ENCODE data around the gene CDR2.
"Not testable (repeated sequence)": the region's sequence is repeated elsewhere in the genome, so short reads cannot be mapped to it uniquely, and the experiment has no call there.

Gene CDR2

DNA sequence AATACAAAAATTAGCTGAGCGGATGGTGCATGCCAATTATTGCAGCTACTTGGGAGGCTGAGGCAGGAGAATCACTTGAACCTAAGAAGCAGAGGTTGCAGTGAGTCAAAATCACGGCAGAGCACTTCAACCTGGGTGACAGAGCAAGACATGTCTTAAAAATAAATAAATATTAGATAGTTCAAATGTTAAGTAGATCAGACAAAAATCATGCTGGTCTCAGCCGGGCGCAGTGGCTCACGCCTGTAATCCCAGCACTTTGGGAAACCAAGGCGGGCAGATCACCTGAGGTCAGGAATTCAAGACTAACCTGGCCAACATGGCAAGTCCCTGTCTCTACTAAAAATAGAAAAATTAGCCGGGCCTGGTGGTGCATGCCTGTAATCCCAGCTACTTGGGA, 73.0 kb downstream of the CDR2 start:
- not testable (repeated sequence) for DNase-seq

DNA sequence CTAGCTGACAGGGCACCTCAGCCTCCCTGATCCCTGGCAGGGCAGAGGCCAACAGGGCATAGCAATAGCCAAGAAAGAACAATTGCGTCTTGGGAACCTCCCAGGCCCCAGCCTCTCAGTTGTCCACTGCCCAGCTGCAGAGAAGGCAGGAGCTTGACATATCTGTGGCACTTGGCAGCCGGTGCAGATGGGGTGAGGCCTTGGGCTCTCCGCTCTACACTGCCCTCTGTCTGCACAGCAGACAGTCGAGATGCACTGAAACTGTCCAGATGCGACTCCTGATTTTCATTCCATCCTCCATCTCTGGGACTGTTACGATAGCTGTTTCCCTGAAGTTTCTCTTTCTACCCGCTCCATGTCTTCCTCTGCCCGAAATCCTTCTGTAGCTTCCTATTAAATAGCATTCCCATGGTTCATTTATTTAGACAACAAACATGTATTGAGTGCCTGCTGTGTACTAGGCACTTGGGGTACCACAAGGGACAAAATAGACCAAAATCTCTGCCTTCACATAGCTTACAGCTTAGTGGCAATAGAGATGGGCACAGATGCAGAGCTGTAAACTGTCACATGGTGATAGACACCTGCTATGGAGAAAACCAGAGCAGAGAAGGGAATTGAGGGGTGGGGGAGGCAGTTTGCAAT, 73.9 kb downstream of the CDR2 start:
- DNase-seq, result peak; percentile 36

DNA sequence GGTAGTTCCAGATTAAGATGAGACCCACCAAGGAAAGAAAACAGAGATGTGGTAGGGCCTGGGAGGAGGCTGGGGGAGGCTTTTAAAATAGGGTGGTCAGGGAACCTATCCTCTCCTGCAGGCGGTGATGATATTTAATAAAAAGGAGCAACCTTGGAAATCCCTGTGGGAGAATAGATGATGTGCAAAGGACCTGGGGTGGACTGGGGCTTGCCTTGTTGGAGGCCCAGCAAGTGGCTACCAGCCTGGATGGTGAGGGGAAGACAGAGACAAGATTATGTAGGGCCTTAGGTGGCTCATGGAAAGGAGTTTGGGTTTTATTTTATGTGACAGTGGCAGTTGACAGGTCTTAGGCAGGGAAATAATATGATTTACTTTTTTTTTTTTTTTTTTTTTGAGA, 75.4 kb downstream of the CDR2 start:
- DNase-seq, result no peak

DNA sequence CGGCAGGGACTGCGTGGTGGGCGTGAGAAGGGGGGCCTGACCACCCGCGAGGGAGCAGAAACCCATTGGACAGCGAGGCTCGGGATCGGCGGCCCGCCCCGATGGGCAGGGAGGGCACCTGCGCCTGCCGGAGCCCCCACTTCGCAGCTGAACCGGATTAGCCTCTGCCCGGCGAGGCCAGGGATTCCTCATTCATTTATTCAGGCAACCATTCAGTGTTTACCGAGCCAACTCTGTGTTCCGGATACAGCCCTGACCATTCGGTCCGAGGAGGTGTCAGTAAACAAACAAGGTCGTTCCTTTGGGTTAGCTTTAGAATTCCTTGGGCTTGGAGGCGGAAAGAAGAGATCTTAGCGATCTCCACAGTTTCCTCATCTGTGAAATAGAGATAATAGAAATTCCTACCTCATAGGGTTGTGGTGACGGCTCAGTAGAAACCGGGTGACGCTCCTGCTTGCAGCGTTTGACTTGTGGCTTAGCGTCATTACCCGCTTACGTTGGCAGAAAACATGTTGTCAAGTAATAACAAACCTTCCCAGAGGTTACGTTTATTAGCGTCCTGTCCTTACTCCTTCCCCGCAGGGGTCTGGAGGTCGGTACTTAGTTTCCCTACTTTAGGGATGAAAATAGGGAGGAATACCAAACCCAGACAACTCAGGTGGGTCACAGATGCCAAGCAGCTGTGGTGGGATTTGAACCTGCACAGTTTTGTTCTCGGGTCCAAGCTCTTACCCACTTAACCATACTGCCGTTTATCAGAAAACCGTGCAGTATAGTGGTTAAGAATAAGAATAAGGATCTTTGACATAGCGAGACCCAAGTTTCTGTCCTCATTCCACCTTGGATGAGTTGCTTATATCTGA, 76.3 kb downstream of the CDR2 start:
- DNase-seq, result peak; percentile 93

DNA sequence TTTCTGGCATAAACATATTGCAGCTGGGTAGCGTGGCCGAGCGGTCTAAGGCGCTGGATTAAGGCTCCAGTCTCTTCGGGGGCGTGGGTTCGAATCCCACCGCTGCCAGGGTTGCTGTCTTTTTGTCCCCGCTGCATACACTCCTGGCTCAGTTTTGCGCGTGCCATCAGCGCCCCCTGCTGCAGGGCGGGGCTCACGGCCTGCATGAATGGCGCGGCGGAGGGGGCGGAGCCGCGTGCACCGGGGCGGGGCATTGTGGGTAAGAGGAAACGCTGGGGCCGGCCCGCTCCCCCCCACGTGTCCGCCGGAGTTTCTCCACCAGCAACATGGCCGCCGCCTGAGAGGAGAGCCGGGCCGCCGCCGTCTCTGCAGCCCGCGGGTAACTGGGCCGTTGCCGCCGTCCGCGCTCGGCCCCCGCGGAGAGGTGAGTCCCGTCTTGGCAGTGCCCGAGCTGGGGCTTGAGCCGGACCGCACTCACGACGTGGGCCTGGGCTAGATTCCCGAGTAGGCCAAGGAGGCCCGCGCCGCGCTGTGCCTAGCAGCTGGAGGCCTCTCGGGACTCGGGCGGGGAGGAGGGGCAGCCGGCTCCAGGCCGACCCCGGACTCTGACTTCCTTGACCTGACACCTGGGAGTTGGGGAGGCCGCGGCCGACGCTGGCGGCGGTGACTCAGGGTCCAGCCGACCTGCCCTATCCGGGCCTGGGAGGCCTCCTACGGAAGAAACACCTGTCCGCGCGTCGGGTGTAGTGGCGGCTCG, 77.1 kb downstream of the CDR2 start, which contains the start of gene POLR3E:
TSS of gene POLR3E (plus strand) at position 296 of the 757 bp plus-strand sequence. CDS start 5,560 bp downstream, outside the sequence.
- DNase-seq, result peak; percentile 97

DNA sequence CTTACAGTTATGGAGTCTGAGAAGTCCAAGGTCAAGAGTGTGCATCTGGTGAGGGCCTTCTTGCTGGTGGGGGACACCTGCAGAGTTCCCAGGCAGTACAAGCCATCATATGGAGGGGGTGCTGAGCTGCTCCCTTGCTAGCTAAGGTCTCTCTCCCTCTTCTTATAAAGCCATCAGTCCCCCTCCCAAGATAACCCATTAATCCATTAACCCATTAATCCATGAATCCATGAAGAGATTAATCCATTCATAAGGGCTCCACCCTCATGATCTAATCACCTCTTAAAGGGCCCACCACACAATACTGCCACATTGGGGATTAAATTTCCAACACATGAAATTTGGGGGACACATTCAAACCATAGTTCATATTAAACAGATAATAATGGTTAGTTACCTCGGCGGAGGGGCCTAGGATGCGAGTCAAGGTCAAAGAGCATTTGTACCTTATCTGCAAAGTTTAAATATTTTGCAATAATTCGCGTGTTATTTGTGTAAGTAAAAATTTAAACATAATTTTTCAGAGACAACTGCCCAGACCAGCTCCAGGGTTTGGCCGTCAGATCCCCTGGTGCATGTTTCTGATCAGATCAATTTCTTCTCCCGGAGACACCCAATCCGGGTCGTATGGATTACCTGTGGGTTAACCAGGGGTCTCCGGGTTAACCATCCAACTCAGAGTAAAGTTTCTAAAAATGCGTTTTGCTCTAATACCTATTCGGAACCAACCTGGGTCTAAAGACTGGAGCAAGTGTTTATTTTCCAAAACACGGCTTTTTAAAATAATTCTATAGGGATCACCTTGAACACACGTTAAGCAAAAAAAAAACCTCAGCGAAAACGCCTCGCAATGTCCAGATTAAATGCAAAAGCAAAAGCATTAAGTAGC, 78.0 kb downstream of the CDR2 start:
- no peak for DNase-seq
